ENCODE results near the gene ALOX12. TPM values are rescaled to one million over a fixed set of nuclear protein-coding genes. Genes with fewer than 3 reads are reported as not detected.

The ALOX12 gene
- total and polyA plus RNA-seq, 7 donors = 0.03 TPM; not detected in 6

DNA sequence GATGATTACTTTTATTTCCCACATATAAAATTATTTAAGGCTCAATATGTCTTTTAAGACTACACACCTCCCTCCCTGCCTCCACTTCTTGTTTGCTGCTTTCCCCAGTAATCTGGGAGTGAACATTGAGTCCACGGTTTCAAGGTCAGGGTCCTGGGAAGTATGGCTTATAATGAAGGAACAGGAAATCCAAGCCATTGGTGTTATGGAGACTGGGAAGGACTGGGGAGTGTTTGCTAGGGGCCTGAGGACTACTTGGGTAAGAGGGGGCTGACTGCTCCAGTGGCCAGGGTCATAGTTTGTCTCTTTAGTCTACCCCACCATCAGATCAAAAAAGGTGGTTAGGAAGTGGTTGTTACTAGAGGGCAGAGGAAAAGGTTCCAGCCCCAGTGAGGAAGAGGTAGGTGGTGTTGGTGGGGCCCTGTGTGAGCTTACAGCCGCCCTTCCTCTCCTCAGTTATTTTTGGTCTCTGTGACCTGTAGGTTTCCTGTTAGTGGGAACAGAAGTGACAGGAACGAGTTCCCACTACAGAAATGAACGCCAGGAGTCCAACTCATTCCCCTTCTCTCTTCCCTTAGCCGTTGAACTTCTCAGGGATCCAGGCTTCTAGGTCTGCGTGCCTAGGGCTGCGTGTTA is 39.2 kb downstream of the ALOX12 start:
- peaks cover 4% of the 10 kb centered on the region for H3K4me1 ChIP-seq
- WGBS, 3 donors = 23 to 30% (median 23%) methylated on average over 7 of the region's 7 CpGs
- no peaks in the 10 kb centered on the region for H3K9me3 ChIP-seq
- H3K27me3 ChIP-seq (ENCODE audit: insufficient read depth in 3 of 3, low read length in 2 of 3) = peaks cover 0 to 22% (median 9%) of the 10 kb centered on the region in 3 donors
- H3K36me3 ChIP-seq (ENCODE audit: insufficient read depth in 1 of 2, low read depth in 1 of 2) = no peaks in the 10 kb centered on the region
- TF ChIP-seq, protein P1, sequence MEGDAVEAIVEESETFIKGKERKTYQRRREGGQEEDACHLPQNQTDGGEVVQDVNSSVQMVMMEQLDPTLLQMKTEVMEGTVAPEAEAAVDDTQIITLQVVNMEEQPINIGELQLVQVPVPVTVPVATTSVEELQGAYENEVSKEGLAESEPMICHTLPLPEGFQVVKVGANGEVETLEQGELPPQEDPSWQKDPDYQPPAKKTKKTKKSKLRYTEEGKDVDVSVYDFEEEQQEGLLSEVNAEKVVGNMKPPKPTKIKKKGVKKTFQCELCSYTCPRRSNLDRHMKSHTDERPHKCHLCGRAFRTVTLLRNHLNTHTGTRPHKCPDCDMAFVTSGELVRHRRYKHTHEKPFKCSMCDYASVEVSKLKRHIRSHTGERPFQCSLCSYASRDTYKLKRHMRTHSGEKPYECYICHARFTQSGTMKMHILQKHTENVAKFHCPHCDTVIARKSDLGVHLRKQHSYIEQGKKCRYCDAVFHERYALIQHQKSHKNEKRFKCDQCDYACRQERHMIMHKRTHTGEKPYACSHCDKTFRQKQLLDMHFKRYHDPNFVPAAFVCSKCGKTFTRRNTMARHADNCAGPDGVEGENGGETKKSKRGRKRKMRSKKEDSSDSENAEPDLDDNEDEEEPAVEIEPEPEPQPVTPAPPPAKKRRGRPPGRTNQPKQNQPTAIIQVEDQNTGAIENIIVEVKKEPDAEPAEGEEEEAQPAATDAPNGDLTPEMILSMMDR (IDR thresholded peaks at IDR 0.05) = no peak
- DNase-seq (no peak), ATAC-seq (peak in 3 of 4 donors; percentile 17 to 46 (median 44))
- H3K4me3 ChIP-seq = peak overlapping the region; percentile 70
- H3K27ac ChIP-seq = peak overlapping the region; percentile 65
- intact Hi-C loops (cut with DNase I) = no loop called here

DNA sequence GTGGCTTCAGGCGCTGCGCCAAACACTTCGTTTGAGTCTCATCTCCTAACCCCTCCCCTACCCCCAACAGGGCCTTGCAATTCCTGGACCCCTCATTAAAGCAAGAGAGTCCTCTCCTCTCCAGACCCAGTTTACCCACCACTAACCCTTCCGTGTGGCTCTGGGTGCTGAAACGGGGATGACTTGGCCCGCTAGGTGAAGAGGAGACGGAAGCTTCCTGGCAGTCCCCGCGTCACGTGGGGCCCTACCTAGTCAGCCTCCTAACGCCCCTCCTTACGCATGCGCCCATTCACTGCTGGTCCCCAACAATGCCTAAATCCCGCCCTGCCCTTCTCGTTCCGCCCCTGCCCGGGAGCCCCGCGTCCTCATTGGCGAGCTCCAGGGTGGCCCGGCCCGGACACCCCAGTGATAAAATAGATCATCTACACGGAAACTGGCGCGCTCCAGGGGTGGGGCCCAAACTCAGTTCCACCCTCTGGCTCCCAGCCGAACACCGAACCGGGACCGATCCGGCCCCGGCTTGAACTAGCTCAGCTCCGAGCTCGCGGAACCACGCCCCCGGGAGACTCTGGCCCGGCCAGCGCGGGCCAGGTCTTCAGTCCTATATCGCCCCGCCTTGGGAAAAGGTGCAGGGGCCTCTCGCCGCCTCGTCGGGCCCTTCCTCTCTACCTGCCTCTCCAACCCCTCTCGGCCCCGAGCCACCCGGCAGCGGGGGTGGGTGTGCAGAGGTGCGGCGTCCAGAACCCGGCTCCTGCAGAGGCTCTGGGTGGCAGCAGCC is 39.9 kb downstream of the ALOX12 start, which contains the start of gene SLC16A13:
Gene SLC16A13, plus strand, starts transcription at position 425 of the 778 bp plus-strand sequence. CDS start 368 bp downstream, outside the sequence.
- DNase-seq = peak; percentile 92 to 93
- Histone ChIP-seq H3K9me3 (no peaks in the 10 kb centered on the region), H3K4me1 (peaks cover 4% of the 10 kb centered on the region), H3K4me3 (peak within 1 kb of the TSS; percentile 70), H3K27ac (peak within 1 kb of the TSS; percentile 65), H3K27me3 (ENCODE audit: insufficient read depth in 3 of 3, low read length in 2 of 3) (peaks cover 0 to 22% (median 9%) of the 10 kb centered on the region in 3 donors), H3K36me3 (ENCODE audit: insufficient read depth in 1 of 2, low read depth in 1 of 2) (no peaks in the 10 kb centered on the region)
- TF ChIP-seq, protein P1 (IDR thresholded peaks at IDR 0.05) = no peak
- ATAC-seq = peak; percentile 79 to 87 (median 85)
- intact Hi-C loops (cut with DNase I) = no loop called here
- 1% methylated on average over 40 to 52 of the region's 52 CpGs for WGBS, 3 donors

DNA sequence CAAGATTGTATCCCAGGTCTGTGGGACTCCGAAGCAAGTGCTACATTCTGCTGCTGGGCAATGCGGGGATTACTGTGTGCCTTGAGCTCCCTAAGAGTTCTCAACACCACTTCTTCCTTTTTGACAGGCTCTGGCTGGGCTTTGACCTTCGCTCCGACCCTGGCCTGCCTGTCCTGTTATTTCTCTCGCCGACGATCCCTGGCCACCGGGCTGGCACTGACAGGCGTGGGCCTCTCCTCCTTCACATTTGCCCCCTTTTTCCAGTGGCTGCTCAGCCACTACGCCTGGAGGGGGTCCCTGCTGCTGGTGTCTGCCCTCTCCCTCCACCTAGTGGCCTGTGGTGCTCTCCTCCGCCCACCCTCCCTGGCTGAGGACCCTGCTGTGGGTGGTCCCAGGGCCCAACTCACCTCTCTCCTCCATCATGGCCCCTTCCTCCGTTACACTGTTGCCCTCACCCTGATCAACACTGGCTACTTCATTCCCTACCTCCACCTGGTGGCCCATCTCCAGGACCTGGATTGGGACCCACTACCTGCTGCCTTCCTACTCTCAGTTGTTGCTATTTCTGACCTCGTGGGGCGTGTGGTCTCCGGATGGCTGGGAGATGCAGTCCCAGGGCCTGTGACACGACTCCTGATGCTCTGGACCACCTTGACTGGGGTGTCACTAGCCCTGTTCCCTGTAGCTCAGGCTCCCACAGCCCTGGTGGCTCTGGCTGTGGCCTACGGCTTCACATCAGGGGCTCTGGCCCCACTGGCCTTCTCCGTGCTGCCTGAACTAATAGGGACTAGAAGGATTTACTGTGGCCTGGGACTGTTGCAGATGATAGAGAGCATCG is 42.4 kb downstream of the ALOX12 start:
- H3K4me1 ChIP-seq = peaks cover 11% of the 10 kb centered on the region
- H3K9me3 ChIP-seq = no peaks in the 10 kb centered on the region
- WGBS, 3 donors = 78 to 85% (median 79%) methylated on average over 19 of the region's 19 CpGs
- ATAC-seq = no peak
- TF ChIP-seq, protein P1 (IDR thresholded peaks at IDR 0.05) = no peak
- no peak for DNase-seq
- H3K4me3 ChIP-seq = no peak overlapping the region
- peaks cover 0 to 41% (median 14%) of the 10 kb centered on the region in 3 donors for H3K27me3 ChIP-seq (ENCODE audit: insufficient read depth in 3 of 3, low read length in 2 of 3)
- no peak overlapping the region for H3K27ac ChIP-seq
- intact Hi-C loops (cut with DNase I) = no loop called here
- H3K36me3 ChIP-seq (ENCODE audit: insufficient read depth in 1 of 2, low read depth in 1 of 2) = no peaks in the 10 kb centered on the region

DNA sequence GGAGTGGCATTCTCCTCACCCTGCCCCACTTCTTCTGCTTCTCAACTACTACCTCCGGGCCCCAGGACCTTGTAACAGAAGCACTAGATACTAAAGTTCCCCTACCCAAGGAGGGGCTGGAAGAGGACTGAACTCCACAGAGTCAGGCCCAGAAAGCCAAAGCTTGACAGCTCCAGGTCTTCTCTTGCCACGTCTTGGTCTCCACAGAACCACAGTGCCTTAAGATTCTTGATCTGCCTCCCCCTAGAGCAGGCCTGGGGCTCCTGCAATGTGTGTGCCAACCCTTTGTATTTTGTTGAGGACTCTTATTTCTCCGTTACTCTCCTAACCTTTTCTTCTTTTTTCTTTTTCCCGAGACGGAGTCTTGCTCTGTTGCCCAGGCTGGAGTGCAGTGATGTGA is 44.0 kb downstream of the ALOX12 start:
- no peaks in the 10 kb centered on the region for H3K9me3 ChIP-seq
- TF ChIP-seq, protein P1 (IDR thresholded peaks at IDR 0.05) = no peak
- no peak overlapping the region for H3K27ac ChIP-seq
- DNase-seq (no peak), ATAC-seq (no peak)
- WGBS, 3 donors = 91 to 95% (median 94%) methylated on average over 5 of the region's 5 CpGs
- peaks cover 0 to 48% (median 18%) of the 10 kb centered on the region in 3 donors for H3K27me3 ChIP-seq (ENCODE audit: insufficient read depth in 3 of 3, low read length in 2 of 3)
- peaks cover 15% of the 10 kb centered on the region for H3K4me1 ChIP-seq
- intact Hi-C loops (cut with DNase I) = no loop called here
- no peaks in the 10 kb centered on the region for H3K36me3 ChIP-seq (ENCODE audit: insufficient read depth in 1 of 2, low read depth in 1 of 2)
- H3K4me3 ChIP-seq = no peak overlapping the region

Data from psoas muscle (tissue), 8 donors.